GM03348 (cell line): Measurements from ENCODE around the gene PUS3.

Experiments used
- DNase-seq: peaks from one replicate; pipeline ENCODE4 v3.0.0; 2012; ENCODE audit warnings: low spot score

The PUS3 gene

GRCh38 chr11:125941267-125941618 lies 38.2 kb upstream of the PUS3 start:
- no peak for DNase-seq

- no peak for DNase-seq
These were observed 37.1 kb upstream of the PUS3 start for GRCh38 chr11:125940145-125940544.

- DNase-seq: no peak
These were observed 36.1 kb upstream of the PUS3 start for GRCh38 chr11:125939081-125939521.

- DNase-seq: no peak
These were observed 35.4 kb upstream of the PUS3 start for GRCh38 chr11:125938418-125938817.

DNA sequence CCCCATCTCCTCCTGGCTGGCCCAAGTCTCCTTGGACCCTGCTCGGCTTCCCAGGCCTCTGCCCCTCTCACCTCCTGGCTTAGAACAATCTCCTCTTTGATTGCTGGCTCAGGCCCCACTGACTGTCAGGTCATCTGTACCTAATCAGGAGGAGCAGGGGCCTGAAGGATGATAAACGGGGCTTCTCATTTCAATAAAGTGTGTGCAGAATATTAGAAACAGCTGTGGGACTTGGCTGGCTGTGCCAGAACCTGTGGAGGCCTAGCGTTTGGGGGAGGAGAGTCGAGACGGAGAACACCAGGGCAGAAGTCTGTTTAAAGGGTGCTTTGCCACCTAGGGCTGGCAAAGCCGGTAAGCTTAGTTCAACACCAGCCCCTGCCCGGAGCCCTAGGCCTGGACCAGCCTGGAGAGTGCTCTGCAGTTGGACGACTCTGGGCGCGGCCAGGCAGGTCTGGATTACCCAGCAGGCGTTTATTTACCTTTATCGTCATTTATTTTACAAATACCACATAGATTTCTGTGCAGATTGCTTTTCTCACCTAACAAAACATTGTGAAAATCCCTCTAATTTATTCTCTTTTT lies 32.7 kb upstream of the PUS3 start:
- no peak for DNase-seq

DNA sequence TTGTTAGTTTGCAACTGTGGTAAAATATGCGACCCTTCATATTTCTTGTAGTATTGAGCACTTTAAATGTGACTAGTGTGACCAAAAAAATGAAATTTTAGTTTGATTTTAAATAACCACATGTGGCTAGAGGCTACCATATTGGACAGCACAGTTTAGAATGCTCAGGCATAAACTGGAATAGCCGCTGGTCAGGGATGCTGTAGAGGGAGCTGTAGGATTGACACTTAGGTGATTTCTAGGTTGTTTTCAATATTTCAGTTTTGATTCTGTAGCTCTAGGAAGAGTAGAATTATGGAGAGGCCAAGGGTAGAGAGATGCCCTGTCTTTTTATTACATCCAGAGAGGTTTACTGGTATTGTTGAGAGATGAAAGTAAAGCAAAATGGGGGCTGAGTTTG lies 32.0 kb upstream of the PUS3 start:
- DNase-seq: no peak

DNA sequence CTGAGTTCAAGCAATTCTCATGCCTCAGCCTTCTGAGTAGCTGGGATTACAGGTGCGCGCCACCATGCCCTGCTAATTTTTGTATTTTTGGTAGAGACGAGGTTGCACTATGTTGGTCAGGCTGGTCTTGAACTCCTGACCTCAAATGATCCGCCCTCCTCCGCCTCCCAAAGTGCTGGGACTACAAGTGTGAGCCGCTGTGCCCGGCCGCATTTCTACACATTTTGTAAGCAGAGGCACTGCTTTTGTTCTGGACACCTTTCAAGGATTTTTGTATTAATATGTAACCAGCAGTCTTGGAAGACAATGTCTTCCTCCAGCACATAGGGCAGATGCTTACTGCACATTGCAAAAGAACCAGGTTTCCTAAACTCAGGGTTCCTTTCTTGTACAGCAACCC lies 31.5 kb upstream of the PUS3 start:
- DNase-seq: no peak

DNA sequence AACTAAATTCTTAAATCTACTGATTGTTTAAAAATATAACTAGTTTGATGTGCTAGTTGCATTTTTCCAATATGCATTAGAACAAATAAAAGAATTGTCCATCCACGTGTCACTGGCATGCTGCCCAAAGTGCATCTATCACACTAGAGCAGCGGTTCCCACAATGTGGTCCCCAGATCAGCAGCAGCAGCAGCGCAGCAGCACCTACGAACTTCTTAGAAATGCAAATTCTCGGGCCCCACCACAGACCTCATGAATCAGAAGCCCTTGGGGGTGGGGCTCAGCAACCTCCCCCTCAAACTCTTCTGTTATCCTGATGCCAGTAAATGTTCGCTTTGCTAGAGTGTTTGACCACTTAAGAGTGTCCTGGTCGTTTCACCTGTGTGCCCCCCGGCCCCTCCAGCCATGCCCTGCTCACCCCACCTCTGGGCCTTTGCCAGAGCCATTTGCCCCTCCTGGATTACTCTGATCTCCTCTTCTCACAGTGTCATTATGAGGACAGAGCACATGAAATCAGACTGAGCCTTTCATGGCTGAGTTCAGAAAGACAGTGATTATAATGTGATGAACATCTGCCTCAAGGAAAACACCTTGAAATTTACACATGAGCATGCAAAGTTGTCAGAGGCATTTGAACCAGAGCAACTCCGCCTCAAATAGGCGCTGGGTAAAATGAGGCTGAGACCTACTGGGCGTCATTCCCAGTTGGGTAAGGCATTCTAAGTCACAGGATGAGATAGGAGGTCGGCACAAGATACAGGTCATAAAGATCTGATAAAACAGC lies 30.2 kb upstream of the PUS3 start:
- DNase-seq: no peak

GRCh38 chr11:125932301-125932700 lies 29.3 kb upstream of the PUS3 start:
- no peak for DNase-seq

- no peak for DNase-seq
These were observed 28.7 kb upstream of the PUS3 start for GRCh38 chr11:125931668-125932067.

DNA sequence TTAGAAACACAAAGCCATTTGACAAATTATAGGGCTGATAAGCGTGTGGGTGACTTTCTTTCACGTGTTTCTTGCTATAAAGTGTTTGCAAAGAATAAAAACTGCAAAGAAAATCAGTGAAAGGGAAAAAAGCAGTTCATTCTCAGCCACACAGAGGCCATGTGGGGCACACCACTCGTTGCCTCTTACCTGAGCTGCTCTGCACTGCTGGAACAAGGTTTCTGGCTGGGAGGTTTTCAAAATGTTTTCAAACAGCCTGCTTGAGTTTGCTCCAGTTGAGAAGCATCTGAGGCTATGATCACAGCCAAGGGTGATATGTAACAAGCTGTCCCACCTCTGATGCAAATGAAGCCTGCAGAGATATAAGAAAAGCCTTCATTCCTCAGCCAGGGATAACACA lies 28.1 kb upstream of the PUS3 start:
- no peak for DNase-seq

DNA sequence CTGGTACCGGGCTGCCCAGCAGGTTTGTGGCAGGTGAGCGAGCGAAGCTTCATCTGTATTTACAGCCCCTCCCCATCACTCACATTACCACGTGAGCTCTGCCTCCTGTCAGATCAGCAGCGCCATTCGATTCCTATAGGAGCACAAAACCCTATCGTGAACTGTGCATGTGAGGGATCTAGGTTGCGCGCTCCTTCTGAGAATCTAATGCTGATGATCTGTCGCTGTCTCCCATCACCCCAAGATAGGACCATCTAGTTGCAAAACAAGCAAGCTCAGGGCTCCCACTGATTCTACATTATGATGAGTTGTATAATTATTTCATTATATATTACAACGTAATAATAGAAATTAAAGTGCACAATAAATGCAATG lies 27.1 kb upstream of the PUS3 start:
- DNase-seq: no peak

DNA sequence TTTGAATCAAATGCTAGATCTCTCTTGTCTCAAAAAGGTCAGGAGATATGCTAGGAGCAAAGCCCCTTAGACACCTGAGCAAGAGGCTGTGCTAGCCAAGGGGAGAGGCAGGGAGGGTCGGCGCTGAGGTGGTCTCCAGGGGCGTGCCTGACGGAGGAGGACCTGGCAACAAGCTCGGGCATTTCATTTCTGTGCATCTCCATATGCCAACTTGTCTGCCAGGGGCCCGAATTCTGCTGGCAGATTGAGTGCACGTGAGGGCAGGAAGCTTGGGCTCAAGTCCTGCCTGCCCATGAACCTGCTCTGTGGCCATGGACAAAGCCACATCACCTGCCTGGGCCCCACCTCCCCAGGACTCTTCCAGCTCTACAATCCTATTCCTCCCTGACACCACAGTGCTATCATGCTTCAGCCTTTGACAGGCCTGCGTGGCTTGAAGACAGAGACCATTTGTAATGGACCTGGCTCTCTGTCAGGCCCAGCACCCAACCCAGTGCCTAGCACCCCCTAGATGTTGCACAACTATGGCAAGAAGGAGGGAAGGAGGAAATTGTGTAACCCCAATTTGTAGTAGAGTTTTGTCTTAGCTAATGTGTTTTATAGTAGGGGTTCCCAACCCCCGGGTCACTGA lies 26.6 kb upstream of the PUS3 start:
- no peak for DNase-seq

DNA sequence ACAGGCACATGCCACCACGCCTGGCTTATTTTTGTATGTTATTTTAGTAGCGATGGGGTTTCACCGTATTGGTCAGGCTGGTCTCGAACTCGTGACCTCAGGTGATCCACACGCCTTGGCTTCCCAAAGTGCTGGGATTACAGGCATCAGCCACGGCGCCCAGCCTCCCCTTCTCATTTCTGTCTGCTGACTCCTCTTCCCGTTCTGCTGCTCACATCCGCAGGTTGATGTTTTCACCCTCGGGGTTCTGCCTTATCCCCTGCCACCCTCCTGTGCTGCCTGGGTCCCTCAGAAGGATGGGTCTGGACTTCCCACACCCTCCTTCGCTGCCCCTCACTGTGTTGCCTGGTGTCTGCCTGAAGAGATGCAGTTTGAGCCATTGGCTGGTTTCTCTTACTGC lies 23.7 kb upstream of the PUS3 start:
- no peak for DNase-seq

DNA sequence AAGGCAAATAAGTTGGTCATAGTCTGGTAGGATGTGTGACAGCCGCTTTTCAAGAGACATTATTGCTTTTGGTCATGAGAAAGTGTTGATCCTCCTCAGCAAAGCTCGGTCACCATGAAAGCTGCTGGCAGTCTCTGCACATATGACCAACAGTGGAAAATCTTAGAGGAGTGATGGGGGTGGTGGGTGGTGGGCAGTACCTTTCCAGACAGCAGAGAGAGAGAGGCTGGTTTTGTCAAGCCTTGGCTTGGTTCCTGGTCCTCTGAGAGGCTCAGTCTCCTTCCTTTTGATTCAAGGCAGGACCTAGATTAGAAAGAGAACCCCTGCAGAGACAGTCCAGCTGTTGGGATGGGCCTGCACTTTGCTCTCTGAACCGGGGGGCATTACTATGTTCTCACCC lies 22.8 kb upstream of the PUS3 start:
- DNase-seq: no peak

DNA sequence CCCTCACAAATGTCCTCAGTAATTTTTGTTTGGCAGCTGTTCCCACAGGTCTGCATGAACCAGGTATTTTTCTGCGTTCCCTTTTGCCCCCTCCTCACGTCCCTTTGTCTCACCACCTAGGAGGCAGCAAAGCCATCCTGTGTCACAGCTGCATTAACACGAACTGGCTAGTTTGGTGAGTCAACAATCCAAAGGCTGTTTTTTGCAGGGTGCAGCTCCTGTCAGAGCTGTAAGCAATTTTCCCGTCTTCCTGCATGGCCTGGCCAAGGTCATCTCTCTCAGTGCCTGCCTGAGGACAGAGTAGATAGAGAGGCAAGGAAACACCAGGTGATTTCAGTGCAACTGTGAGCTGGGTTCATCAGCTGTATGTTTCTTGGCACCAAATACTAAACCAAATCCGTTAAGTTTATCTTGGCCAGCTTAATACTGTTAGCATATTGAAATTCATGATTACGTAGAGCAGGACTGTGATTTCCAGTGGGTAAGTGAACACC lies 22.3 kb upstream of the PUS3 start:
- DNase-seq: no peak

DNA sequence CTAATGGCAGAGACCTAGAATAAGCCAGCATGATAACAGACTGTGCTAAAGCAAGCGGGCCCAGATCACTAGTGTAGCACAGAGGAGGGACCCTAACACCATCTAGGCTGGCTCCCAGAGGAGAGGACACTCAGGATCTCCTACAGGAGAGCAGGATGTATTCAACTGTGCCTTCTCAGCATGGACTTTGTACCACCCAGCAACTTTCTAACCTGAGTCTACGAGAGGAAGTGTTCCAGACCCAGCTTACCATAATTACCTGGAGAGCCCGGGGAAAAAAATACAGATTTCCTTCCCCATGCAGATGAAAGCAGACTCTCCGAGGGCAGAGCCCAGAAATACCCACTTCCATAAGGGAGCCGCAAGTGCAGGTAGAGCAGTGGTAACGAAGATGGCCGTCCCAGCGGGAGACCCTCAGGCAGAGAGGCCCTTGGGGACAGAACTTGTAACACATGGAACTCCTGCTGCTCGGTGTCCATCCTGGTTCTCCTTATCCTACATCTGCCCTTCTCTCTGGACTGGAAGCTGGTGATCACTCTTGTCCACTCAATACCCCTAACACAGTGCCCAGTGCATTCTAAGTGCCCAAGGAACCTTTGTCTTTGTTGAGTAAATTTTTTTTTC lies 21.5 kb upstream of the PUS3 start:
- DNase-seq: no peak

DNA sequence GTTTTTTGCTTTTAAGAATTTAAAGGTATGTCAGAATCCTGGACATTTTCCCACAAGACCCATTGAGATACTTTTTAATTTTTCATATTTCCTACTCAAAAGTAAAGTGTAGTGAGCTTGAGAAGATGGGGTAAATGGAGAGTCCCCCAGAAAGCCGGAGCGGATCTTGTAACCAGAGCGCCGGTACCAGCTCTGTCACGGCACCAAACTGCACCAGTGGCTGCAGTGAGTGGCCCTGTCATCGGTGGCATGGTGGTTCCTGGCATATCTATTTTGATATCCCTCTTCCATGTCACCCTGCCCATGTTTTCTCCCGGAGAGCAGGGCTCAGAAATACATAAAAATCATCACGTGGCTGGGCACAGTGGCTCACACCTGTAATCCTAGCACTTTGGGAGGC lies 20.6 kb upstream of the PUS3 start:
- no peak for DNase-seq

GRCh38 chr11:125923012-125923579 lies 20.1 kb upstream of the PUS3 start:
- peak; percentile 82 for DNase-seq

- DNase-seq: no peak
These were observed 19.1 kb upstream of the PUS3 start for GRCh38 chr11:125922156-125922555.

GRCh38 chr11:125921042-125921441 lies 18.0 kb upstream of the PUS3 start:
- DNase-seq: no peak

DNA sequence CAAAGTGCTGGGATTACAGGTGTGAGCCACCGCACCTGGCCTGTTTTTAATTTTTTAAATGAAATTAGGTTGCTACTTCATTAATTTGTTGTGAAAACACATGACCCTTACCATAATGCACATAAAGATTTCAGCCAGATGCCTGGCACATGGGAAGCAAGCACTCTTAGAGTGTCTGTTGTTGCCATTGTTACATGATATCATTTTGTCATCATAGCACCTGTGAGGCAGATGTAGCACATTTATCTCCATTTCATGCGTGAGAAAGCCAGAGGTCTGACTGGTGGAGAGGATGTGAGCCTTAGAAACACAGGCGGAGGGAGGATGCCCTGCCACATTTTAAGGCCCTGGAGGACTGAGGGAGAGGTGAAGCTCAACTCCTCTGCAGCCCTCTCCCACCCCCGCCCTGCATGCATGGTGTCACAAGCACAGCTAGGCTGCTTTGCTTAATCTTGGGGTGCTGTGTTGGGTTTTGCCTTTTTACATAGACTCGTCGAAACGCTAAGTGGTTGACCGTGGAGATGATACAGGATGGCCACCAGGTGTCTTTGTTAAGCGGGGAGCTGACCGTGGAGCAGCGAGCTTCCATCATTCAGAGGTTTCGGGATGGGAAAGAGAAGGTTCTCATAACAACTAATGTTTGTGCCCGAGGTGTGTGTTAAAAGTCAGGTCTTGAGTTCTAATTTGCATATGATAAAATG lies 15.3 kb upstream of the PUS3 start:
- no peak for DNase-seq
